GM15510 (cell line): Measurements from ENCODE around the gene PPP2R1B.

Experiments
- POLR2A ChIP-seq: IDR thresholded peaks from 3 replicates; pipeline ENCODE4 v1.6.1; 2011; ENCODE audit warnings: borderline replicate concordance; ENCODE audit not compliant: insufficient read length; ENCODE audit errors: extremely low read depth

PPP2R1B gene

DNA sequence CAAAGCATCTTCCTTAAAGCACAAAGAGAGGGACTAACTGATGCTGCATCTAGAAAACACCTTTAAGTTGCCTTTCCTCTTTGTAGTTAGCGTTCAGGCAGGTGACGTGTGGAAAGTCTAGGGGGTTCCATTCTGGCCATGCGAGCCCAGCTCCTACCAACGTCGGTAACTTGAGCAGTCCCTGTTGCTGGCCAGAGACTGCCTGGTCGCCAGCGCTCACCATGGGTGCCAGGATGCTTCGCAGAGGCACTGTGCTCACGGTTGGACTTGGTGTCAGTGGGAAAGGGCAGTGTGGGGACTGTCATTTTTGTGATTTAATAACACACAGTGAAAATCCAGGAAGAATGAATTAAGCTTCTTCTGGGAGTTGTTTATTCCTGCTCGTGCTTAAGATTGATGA is 40.6 kb downstream of the PPP2R1B start:
- TF ChIP-seq POLR2A = no peak

DNA sequence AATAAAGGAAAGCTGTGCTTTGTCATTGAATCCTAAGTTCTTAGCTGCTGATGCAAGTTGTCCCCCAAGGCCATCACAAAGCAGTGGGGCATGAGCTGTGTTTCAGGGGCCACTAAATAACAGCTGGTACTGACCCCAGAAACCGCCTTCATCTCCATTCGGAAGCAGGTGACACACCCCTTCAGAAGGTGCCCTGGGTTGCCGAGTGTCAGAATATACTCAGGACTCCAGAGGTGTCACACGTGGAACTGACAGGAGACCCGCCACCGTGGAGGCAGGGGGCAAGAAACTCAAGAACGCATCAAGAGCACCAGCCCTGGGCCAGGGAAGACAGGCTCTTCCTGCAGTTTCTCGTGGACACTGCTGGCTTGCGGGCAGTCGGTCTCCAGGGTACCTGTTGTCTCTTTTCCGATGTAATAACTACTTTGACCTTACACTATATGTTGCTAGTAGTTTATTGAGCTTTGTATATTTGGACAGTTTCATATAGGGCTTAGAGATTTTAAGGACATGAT is 41.5 kb downstream of the PPP2R1B start:
- TF ChIP-seq POLR2A = no peak

GRCh38 chr11:111723595-111723994 is 42.6 kb downstream of the PPP2R1B start:
- TF ChIP-seq POLR2A = no peak

DNA sequence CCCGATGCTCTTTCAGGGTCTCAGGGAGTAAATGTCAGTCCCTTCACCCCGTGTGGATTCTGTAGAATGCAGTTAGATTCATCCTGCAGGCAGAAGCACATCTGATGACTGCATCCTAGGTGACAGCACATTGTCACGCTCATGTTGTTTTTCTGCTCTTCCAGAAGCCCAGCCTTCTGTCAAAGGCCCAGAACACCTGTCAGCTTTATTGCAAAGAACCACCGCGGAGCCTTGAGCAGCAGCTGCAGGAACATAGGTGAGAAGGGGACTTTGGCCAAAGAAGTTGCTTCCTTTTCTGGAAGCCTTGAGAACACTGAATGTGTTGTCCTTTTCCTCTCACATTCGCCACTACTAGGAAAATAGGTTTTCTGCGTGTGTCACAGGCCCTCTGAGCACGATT is 43.7 kb downstream of the PPP2R1B start:
- TF ChIP-seq POLR2A = no peak

DNA sequence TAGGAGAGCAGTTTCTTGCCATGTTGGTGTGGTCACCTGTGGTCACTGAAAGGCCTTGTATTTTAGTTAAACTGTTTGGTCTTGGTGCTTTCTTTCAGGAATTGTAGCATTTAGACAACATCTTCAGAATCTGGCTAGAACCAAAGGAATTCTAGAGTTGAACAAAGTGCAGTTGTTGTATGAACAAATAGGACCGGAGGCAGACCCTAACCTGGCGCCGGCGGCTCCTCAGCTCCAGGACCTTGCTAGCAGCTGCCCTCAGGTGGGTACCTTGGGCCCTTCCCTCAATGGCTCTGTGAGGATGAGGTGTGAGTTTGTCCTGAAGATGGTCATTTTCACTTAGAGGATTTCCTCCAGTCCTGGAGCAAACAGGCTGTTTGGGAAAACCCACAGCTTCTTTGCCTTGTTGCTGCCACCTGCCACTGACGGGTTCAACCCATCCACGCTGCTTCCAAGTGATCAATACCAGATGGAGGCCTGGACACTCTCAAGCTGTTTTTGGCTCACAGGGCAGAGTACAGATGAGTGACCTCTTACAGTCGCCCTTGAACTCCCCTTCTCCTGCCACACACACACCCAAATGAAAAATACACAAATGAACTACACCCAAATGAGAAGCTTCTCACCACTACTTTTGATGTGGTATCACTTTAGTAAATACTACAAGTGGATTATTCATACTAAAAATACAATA is 45.2 kb downstream of the PPP2R1B start:
- TF ChIP-seq POLR2A = no peak

DNA sequence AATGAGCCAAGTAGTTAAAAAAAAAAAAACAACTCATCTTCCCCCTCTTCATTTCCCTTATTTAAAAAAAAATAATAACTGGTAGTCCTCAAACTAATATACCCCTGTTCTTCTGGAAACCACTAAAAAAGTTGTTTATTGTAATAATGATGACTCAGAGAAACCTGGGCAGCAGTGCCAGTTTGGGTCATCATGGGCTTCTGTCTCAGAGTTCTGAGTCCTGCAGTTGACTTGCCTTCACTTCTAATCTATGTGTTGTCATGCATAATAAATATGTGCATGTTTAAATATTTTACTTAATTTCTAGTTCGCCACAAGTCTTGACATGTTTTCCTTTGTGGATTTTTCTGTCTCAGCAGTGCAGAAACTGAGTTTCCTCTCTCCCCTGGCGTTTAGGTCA is 46.8 kb downstream of the PPP2R1B start:
- TF ChIP-seq POLR2A = no peak

GRCh38 chr11:111718859-111719258 is 47.3 kb downstream of the PPP2R1B start:
- no peak for TF ChIP-seq POLR2A

DNA sequence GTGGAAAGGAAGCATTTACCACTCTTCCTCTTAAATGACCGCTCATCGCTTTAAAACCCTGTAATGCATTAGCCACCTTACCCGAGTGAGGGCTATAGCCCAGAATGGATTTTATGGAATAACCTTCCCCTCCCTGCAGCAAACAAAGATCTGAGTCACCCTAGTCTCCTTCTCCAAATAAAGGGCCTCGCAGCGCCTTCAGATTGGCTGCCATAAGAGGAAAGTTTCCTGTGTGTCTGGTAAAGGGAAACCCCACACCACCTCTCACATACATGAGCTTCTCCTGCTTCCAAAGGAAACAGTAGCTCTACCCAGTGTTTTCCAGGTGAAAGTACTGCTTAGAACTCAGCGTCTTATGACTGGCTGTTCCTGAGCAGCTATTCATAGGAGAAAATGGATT is 47.8 kb downstream of the PPP2R1B start:
- no peak for TF ChIP-seq POLR2A

GRCh38 chr11:111715142-111715816 is 50.9 kb downstream of the PPP2R1B start:
- TF ChIP-seq POLR2A = no peak

- no peak for TF ChIP-seq POLR2A
These were observed 51.7 kb downstream of the PPP2R1B start for GRCh38 chr11:111714522-111714921.

DNA sequence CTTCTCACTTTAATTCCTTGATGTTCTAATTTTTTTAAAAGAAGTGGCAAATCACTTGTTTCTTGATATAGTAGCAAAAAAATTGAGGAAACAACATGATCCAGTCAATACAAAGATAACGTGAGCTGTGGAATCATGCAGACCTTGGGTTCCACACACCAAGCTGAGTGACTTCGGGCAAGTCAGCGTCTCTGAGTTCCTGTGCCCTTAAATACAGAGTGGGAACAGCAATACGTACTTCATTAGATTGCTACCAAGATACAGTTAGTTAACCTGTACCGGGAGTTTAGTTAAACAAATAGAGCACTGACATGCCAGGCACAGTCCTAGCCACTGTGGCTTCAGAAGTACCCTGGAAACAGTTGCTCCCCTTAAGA is 58.5 kb downstream of the PPP2R1B start:
- TF ChIP-seq POLR2A = no peak

GRCh38 chr11:111707039-111707690 is 59.0 kb downstream of the PPP2R1B start:
- no peak for TF ChIP-seq POLR2A

DNA sequence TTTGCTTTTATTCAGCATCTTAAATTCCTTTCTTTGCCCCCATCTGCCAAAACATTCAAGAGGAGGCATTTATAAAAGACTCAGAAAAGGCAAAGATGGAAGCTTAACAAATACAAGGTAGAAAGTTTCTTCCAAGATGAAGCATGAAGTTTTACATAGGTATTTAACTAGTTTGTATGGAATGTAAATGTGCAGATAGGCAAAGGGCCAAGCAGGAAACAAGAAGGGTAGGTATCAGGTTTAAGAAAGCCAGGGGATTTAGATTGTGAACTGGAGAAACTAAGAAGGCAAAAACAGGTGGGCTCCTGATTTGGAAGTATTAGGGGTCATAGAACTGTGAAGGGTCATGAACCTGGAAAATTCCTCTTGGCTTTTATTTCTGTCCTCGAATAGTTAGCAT is 62.6 kb downstream of the PPP2R1B start:
- no peak for TF ChIP-seq POLR2A

- no peak for TF ChIP-seq POLR2A
These were observed 63.6 kb downstream of the PPP2R1B start for GRCh38 chr11:111702623-111703022.

DNA sequence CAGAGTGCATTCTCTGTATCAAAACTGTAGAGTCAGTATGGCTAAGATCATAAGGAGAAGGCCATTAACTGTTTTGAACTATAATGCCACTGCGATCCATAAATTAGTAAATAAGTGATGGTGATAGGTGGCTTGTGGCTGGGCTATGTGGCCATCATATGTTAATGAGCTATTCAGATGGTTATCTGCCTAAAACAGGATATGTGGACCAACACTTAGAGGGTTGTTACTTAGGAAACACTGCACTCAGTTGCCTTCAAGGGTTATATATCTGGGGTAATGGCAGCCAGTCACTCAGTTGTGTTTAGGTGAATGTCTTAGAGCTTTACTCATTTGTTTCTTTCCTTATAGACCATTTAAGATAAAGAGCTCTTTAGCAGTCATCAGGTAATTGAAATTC is 66.0 kb downstream of the PPP2R1B start:
- no peak for TF ChIP-seq POLR2A
